Measurements from ENCODE around the gene MSRB1. TPM values are rescaled to one million over a fixed set of nuclear protein-coding genes. Genes with fewer than 3 reads are reported as not detected.

Gene MSRB1
- total RNA-seq, 2 donors from 2014 or later: 23.6 to 30.8 TPM

Other genes with a start within 250 kb of the MSRB1 start
- gene MAPK8IP3, start 237.0 kb downstream of the MSRB1 start, total RNA-seq: 10 to 100 TPM; 60.9 to 70.4 TPM
- 10 to 100 TPM; 35.7 to 43.4 TPM for gene NME3, start 171.7 kb downstream of the MSRB1 start, total RNA-seq
- 10 to 100 TPM in 1 of 2 donors, 1 to 10 TPM in 1; 6.9 to 11.9 TPM for gene EME2, start 170.4 kb downstream of the MSRB1 start, total RNA-seq
- gene MRPS34, start 170.1 kb downstream of the MSRB1 start, total RNA-seq: 10 to 100 TPM; 57.0 to 69.2 TPM
- gene SPSB3, start 160.6 kb downstream of the MSRB1 start, total RNA-seq: 10 to 100 TPM; 25.9 to 27.7 TPM
- 10 to 100 TPM; 32.5 to 33.6 TPM for gene NUBP2, start 160.2 kb downstream of the MSRB1 start, total RNA-seq
- not detected for gene IGFALS, start 149.5 kb downstream of the MSRB1 start, total RNA-seq
- 100 to 1,000 TPM; 113 to 123 TPM for gene HAGH, start 116.4 kb downstream of the MSRB1 start, total RNA-seq
- gene FAHD1, start 116.0 kb downstream of the MSRB1 start, total RNA-seq: 10 to 100 TPM; 21.1 to 21.2 TPM
- gene MEIOB, start 71.0 kb downstream of the MSRB1 start, total RNA-seq: under 1 TPM; 0.18 to 0.21 TPM
- gene HS3ST6, start 24.8 kb downstream of the MSRB1 start, total RNA-seq: not detected
- 10 to 100 TPM; 33.4 to 78.2 TPM for gene RPL3L, start 11.5 kb upstream of the MSRB1 start, total RNA-seq
- gene NDUFB10, start 16.3 kb upstream of the MSRB1 start, total RNA-seq: 100 to 1,000 TPM; 411 to 435 TPM
- 1,000 to 10,000 TPM; 1,152 to 1,209 TPM for gene RPS2, start 21.6 kb upstream of the MSRB1 start, total RNA-seq
- not detected for gene RNF151, start 23.7 kb upstream of the MSRB1 start, total RNA-seq
- gene TBL3, start 28.9 kb upstream of the MSRB1 start, total RNA-seq: 10 to 100 TPM; 19.4 to 21.5 TPM
- gene NOXO1, start 38.3 kb upstream of the MSRB1 start, total RNA-seq: not detected
- 10 to 100 TPM; 18.1 to 20.6 TPM for gene GFER, start 41.0 kb upstream of the MSRB1 start, total RNA-seq
- gene SYNGR3, start 46.8 kb upstream of the MSRB1 start, total RNA-seq: 1 to 10 TPM in 1 of 2 donors, under 1 TPM in 1; 0.74 to 1.9 TPM
- gene ZNF598, start 66.6 kb upstream of the MSRB1 start, total RNA-seq: 10 to 100 TPM; 14.7 to 22.9 TPM
- gene NPW, start 76.6 kb upstream of the MSRB1 start, total RNA-seq: under 1 TPM in 1 of 2 donors, not detected in 1; 0.84 TPM
- gene NHERF2, start 83.7 kb upstream of the MSRB1 start, total RNA-seq: 100 to 1,000 TPM; 164 to 242 TPM
- 10 to 100 TPM in 1 of 2 donors, 1 to 10 TPM in 1; 5.7 to 16.6 TPM for gene NTHL1, start 104.6 kb upstream of the MSRB1 start, total RNA-seq
- 10 to 100 TPM; 54.3 to 73.4 TPM for gene TSC2, start 104.8 kb upstream of the MSRB1 start, total RNA-seq
- gene PKD1, start 192.7 kb upstream of the MSRB1 start, total RNA-seq: 100 to 1,000 TPM in 1 of 2 donors, 10 to 100 TPM in 1; 82.2 to 104 TPM
- gene RAB26, start 205.4 kb upstream of the MSRB1 start, total RNA-seq: under 1 TPM; 0.81 to 0.88 TPM
- gene TRAF7, start 212.6 kb upstream of the MSRB1 start, total RNA-seq: 10 to 100 TPM; 31.1 to 34.9 TPM

Measured in left cardiac atrium (tissue), 2 donors.